Stimulated activated CD4-positive, alpha-beta T cell treated with anti-CD3 and anti-CD28 coated beads, TNF-alpha, amount 100 ng/mL, for 4 hours (primary cell): Measurements from ENCODE around the gene SLC1A7.

Experiments
- DNase-seq, 3 experiments: peaks; one replicate each; pipeline ENCODE4 v3.0.0-alpha.2; 2020; ENCODE audit warnings: low read depth in 3 of 3

Gene SLC1A7

DNA sequence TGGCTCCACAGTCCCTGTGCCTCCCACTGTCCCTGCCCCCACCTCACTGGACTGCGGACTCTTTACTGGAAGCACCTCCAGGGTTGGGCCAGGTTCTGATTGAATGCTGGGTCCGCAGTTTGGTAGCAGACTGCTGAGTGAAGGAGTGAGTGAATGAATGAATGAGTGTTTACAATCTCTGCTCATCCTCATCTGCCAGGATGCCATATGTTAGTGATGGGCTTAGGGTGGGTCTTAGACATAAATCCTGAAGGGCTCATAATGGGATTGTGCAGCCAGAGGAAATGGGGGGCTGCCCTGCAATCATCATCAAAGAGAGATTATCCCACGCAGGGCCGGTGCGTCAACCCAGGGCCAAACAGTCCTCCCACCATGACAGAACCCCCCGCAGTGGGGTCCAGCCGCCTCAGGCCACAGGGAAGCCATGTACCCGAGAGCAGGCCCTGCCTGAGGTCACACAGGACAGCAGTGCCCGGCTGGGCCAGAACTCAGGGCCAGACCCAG, 26.1 kb downstream of the SLC1A7 start:
- no peak for DNase-seq

- no peak for DNase-seq
These were observed 26.8 kb downstream of the SLC1A7 start for GRCh38 chr1:53115403-53116306.

DNA sequence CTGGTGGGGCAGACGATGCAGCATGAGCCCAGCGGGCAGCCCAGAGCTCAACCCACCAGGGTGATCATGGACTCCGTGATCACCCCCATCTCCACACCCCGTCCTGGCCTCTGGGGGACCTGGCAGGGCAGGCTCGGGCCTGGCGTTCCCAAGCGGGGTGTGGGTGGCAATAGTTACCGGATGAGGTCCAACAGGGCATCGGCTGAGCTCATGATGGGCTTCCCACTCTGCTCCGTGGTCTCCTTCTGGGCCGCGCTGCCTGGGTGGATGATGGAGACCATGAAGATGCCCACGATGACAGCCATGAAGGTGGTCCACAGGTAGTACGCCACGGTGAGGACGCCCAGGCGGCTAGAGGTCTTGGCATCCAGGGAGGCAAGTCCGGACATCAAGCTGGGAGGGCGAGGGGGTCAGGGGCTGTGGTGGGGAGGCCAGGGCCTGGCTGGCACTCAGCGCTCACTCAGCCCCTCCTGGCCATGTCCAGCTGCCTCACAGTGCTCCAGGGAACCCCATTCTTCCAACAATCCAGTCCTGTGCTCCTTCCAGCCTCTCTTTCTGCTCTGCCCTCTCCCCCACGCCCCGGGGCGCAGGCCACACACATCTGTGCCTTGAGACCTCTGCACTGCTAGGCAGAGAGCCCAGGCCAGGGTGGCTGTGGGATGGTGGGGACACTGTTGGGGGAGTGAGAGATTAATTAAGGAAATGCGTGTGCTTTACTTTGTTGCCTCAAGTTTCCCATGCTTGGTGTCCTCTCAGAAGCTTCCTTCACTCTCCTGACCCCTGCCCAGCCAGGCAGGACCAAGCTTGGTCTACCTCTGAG, 27.6 kb downstream of the SLC1A7 start:
- DNase-seq, result no peak

- DNase-seq, result no peak
These were observed 28.3 kb downstream of the SLC1A7 start for GRCh38 chr1:53114090-53114489.

GRCh38 chr1:53112861-53113260, 29.6 kb downstream of the SLC1A7 start:
- no peak for DNase-seq

- no peak for DNase-seq
These were observed 30.1 kb downstream of the SLC1A7 start for GRCh38 chr1:53112271-53112774.

GRCh38 chr1:53111693-53112092, 30.7 kb downstream of the SLC1A7 start:
- DNase-seq, result no peak

DNA sequence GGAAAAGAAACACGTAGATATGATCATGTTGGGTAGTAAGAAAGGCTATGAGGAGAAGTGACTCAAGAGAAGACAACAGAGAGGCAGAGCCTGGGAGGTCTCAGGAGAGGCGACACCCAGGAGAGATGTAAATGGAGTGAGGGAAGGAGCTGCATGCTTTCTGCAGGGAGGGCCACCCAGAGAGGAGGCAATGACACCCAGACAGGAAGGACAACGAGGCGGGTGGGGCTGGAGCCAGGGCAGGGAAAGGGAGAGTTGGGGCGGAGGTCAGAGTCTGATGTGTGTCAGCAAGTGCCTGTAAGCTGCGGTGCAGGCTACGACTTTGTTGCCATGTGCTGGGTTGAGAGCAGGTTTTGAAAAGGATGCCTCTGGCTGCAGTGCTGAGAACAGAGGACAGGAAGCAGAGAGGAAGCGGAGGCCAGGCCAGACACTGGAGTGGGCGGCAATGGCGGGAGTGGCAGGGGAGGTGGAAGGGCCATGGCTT, 31.3 kb downstream of the SLC1A7 start:
- no peak for DNase-seq

- no peak for DNase-seq
These were observed 31.9 kb downstream of the SLC1A7 start for GRCh38 chr1:53110370-53111072.

GRCh38 chr1:53108646-53109580, 33.5 kb downstream of the SLC1A7 start:
- DNase-seq, result no peak

DNA sequence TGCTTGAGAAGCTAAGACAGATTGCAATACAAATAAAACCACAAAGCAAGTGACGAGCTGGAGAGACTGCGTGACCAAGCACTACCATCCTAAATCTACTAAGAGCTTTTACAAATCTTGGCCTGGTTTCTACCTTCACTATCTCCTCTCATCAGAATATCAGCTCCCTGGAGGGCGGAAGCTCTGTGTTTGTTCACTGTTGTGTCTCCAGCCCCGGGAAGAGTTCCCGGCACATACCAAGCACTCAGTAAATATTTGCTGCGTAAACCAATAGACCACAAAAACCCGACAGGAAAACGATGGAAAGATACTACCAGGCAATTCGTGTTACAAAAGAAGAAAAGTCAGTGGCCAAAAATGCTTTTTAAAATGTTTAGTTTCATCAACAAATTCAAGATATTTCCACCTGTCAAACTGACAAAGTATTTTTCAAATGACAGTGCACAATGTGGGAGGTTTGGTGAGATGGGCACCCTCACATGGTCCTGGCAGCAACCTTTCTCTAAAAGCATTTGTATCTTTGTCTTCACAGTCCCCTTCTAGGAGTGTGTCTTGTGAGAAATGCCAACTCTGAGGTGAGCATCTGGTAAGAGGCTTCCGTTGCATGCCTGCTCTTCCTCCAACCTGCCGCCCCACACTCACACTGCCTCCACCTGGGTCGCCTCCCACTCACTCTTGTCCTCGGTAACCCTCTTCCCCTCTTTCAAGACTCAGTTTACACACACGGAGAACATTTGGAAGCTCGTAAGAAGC, 34.7 kb downstream of the SLC1A7 start:
- no peak for DNase-seq

DNA sequence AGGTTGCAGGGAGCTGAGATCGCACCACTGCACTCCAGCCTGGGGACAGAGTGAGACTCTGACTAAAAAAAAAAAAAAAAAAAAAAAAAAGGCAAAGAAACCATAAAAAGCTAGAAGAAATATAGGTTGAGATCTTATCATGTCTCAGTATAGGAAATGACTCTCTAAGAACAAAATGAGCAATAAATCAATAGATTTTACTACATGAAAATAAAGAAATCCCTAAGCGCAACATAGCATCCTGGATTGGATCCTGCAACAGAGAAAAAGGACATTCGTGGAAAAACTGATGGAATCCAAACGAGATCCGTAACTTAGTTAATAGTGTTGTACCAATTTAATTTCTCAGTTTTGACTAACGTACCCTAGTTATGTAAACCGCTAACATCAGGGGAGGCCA, 35.3 kb downstream of the SLC1A7 start:
- DNase-seq, result no peak

GRCh38 chr1:53104289-53104913, 38.0 kb downstream of the SLC1A7 start:
- no peak for DNase-seq

DNA sequence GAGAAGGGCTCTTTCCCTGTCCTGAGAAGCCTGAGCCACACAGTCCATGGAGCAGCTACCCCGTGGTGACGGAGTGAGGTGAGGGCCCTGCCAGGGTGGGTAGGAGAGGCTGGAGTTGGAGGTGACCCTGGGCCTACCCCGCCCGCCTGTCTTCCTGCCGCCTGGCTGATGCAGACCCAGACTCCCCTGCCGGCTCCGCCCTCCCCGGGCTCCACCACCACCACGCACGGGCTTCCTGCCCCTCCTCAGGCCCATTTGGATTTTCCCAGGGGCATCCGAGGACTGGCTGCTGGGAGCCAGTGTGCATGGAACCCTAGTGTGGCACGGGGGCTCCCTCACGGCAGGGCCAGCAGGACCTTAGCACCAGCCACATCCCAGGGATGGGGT, 47.9 kb downstream of the SLC1A7 start:
- DNase-seq, result no peak

- no peak for DNase-seq
These were observed 48.5 kb downstream of the SLC1A7 start for GRCh38 chr1:53093778-53094532.

DNA sequence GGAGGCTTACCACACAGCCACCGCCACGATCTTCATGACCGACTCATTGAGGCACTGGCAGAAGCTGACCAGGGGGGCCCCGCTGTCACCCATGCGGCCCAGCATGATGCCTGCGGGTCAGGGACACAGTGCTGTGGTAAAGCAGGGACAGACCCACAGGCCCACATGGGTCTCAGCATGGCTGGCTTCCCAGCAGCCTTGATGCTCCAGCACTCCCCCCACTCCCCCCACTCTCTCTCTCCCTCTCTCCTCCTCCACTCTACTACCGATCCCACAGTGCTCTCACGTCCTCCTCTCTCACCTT, 49.0 kb downstream of the SLC1A7 start:
- no peak for DNase-seq

DNA sequence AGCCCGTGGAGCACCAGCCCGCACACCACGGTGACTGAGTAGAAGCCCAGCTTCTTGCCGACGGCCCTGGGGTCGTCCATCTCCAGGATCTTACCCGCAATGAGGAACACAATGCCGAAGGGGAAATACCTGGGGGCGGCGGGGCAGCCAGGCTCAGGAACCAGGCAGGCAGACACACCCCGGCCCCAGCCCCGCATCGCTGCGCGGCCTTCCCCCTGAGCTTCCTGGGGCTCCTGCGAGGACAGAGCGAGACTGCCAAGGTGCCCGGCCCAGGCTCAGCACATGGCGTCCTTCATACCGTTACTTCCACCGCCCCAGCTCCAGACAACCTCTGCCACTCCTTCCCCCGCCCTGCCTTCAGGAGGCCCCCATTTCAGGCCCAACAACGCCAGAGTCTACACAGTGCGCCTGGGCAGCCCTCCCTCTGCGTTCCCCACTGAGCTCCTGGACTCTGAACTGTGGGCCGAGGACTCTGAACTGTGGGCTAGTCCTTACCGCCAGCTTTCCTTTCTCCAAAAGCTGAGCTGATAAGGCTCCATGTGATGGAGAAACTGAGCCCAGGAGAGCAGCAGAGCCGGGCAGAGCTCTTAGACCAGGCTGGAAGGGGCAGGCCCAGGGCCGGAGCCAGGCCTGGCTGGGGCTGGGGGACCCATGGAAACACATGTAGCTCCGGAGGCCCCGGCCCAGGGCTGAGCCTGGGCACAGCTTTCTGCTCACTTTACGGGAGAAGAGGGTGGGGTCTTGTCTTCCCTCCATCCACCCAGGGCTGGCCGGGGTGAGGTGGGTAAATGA, 49.6 kb downstream of the SLC1A7 start:
- DNase-seq, result no peak
